PFSK-1 (cell line): Measurements from ENCODE around the gene PLCD1.

Source experiments
- FOXP2 ChIP-seq: optimal IDR thresholded peaks from 2 replicates; pipeline ENCODE3; 2011; ENCODE audit warnings: borderline replicate concordance, control low read depth, inconsistent platforms; ENCODE audit not compliant: insufficient read depth; ENCODE audit errors: extremely low read length, extremely low read depth
- POLR2AphosphoS5 ChIP-seq: IDR thresholded peaks from 2 replicates; pipeline ENCODE4 v1.6.1; 2012; ENCODE audit warnings: low read depth, mild to moderate bottlenecking, control low read depth, low read length, moderate library complexity
- SIN3A ChIP-seq: IDR thresholded peaks from 2 replicates; pipeline ENCODE4 v1.6.1; 2012; ENCODE audit warnings: mild to moderate bottlenecking, low read length, moderate library complexity, borderline replicate concordance; ENCODE audit not compliant: insufficient read depth
- TAF1 ChIP-seq: IDR thresholded peaks from 2 replicates; pipeline ENCODE4 v1.6.1; 2012; ENCODE audit warnings: low read length, control low read depth, borderline replicate concordance; ENCODE audit not compliant: insufficient read depth
- TF ChIP-seq, protein P1 (sequence below), 2 experiments: IDR thresholded peaks; 2 replicates each; pipeline versions ENCODE4 v1.6.1 to v1.8.0; 2011 to 2012; ENCODE audit warnings: low read depth in 2 of 2, low read length in 2 of 2, control low read depth in 1 of 2, inconsistent platforms in 1 of 2, mild to moderate bottlenecking in 1 of 2, moderate library complexity in 1 of 2; ENCODE audit not compliant: insufficient read depth in 1 of 2

GRCh38 chr3:38000242-38000916 lies 29.1 kb downstream of the PLCD1 start:
- no peak for TF ChIP-seq POLR2AphosphoS5
- TF ChIP-seq, protein P1, sequence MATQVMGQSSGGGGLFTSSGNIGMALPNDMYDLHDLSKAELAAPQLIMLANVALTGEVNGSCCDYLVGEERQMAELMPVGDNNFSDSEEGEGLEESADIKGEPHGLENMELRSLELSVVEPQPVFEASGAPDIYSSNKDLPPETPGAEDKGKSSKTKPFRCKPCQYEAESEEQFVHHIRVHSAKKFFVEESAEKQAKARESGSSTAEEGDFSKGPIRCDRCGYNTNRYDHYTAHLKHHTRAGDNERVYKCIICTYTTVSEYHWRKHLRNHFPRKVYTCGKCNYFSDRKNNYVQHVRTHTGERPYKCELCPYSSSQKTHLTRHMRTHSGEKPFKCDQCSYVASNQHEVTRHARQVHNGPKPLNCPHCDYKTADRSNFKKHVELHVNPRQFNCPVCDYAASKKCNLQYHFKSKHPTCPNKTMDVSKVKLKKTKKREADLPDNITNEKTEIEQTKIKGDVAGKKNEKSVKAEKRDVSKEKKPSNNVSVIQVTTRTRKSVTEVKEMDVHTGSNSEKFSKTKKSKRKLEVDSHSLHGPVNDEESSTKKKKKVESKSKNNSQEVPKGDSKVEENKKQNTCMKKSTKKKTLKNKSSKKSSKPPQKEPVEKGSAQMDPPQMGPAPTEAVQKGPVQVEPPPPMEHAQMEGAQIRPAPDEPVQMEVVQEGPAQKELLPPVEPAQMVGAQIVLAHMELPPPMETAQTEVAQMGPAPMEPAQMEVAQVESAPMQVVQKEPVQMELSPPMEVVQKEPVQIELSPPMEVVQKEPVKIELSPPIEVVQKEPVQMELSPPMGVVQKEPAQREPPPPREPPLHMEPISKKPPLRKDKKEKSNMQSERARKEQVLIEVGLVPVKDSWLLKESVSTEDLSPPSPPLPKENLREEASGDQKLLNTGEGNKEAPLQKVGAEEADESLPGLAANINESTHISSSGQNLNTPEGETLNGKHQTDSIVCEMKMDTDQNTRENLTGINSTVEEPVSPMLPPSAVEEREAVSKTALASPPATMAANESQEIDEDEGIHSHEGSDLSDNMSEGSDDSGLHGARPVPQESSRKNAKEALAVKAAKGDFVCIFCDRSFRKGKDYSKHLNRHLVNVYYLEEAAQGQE (IDR thresholded peaks at IDR 0.05; ENCODE audit: insufficient read depth in 1 of 2, low read depth in 2 of 2, low read length in 2 of 2) = no peak
- no peak for TF ChIP-seq SIN3A
- TF ChIP-seq TAF1 = no peak
- no peak for TF ChIP-seq FOXP2
